ENCODE data around the gene TRAT1. TPM values are rescaled to one million over a fixed set of nuclear protein-coding genes. Genes with fewer than 3 reads are reported as not detected.

Gene TRAT1
- total RNA-seq, 2 experiments from 2014 or later, result 82.6 to 88.8 TPM

GRCh38 chr3:108887777-108888176 is 65.2 kb downstream of the TRAT1 start:
- ChIA-PET POLR2A (no interaction called here), CTCF (interaction anchor here (0.6 kb wide), 1 partner anchor 295 kb away, joined by 4 read pairs; no protein-coding TSS in a partner anchor)
- Histone ChIP-seq H3K36me3 (ENCODE audit: insufficient read depth, low read length) (no peaks in the 10 kb centered on the region), H3K4me3 (ENCODE audit: low read length) (no peak overlapping the region), H3K27me3 (ENCODE audit: control insufficient read depth in 1 of 2, insufficient read depth in 2 of 2, low read length in 2 of 2) (no peaks in the 10 kb centered on the region), H3K4me1 (ENCODE audit: insufficient read depth, low read length) (no peaks in the 10 kb centered on the region), H3K9me3 (ENCODE audit: control insufficient read depth in 1 of 2, insufficient read depth in 1 of 2, low read length in 2 of 2) (no peaks in the 10 kb centered on the region), H3K27ac (ENCODE audit: low read depth in 1 of 2, low read length in 2 of 2) (no peak overlapping the region)
- ATAC-seq (ENCODE audit: poor library complexity), result no peak
- H3K36me3 Mint-ChIP-seq (ENCODE audit: low read depth), result no peaks in the 10 kb centered on the region
- peaks cover 12% of the 10 kb centered on the region for H3K4me1 Mint-ChIP-seq (ENCODE audit: low read depth)
- H3K9me3 Mint-ChIP-seq, result no peaks in the 10 kb centered on the region
- H3K27ac Mint-ChIP-seq, result no peak overlapping the region
- no peak for TF ChIP-seq CTCF (IDR thresholded peaks at IDR 0.05)
- H3K4me3 Mint-ChIP-seq, result no peak overlapping the region
- intact Hi-C loops (cut with DNase I, micrococcal nuclease), result no loop called here
- H3K27me3 Mint-ChIP-seq, result no peaks in the 10 kb centered on the region
- no peak for DNase-seq

- no peak for TF ChIP-seq CTCF (IDR thresholded peaks at IDR 0.05)
- intact Hi-C loops (cut with DNase I, micrococcal nuclease), result no loop called here
- H3K36me3 ChIP-seq (ENCODE audit: insufficient read depth, low read length), result no peaks in the 10 kb centered on the region
- H3K36me3 Mint-ChIP-seq (ENCODE audit: low read depth), result no peaks in the 10 kb centered on the region
- ChIA-PET POLR2A (no interaction called here), CTCF (no interaction called here)
- no peak overlapping the region for H3K4me3 Mint-ChIP-seq
- H3K9me3 Mint-ChIP-seq, result no peaks in the 10 kb centered on the region
- no peaks in the 10 kb centered on the region for H3K9me3 ChIP-seq (ENCODE audit: control insufficient read depth in 1 of 2, insufficient read depth in 1 of 2, low read length in 2 of 2)
- no peaks in the 10 kb centered on the region for H3K4me1 ChIP-seq (ENCODE audit: insufficient read depth, low read length)
- H3K27me3 Mint-ChIP-seq, result no peaks in the 10 kb centered on the region
- no peak overlapping the region for H3K27ac ChIP-seq (ENCODE audit: low read depth in 1 of 2, low read length in 2 of 2)
- H3K4me3 ChIP-seq (ENCODE audit: low read length), result no peak overlapping the region
- no peaks in the 10 kb centered on the region for H3K27me3 ChIP-seq (ENCODE audit: control insufficient read depth in 1 of 2, insufficient read depth in 2 of 2, low read length in 2 of 2)
- no peaks in the 10 kb centered on the region for H3K4me1 Mint-ChIP-seq (ENCODE audit: low read depth)
- H3K27ac Mint-ChIP-seq, result no peak overlapping the region
- DNase-seq (no peak), ATAC-seq (ENCODE audit: poor library complexity) (no peak)
These were observed 69.2 kb downstream of the TRAT1 start for GRCh38 chr3:108891833-108892232.

GRCh38 chr3:108894981-108895380 is 72.4 kb downstream of the TRAT1 start:
- Mint-ChIP-seq H3K27ac (no peak overlapping the region), H3K27me3 (no peaks in the 10 kb centered on the region), H3K4me3 (no peak overlapping the region), H3K4me1 (ENCODE audit: low read depth) (no peaks in the 10 kb centered on the region), H3K9me3 (no peaks in the 10 kb centered on the region), H3K36me3 (ENCODE audit: low read depth) (no peaks in the 10 kb centered on the region)
- DNase-seq, result no peak
- Histone ChIP-seq H3K27ac (ENCODE audit: low read depth in 1 of 2, low read length in 2 of 2) (no peak overlapping the region), H3K36me3 (ENCODE audit: insufficient read depth, low read length) (no peaks in the 10 kb centered on the region), H3K27me3 (ENCODE audit: control insufficient read depth in 1 of 2, insufficient read depth in 2 of 2, low read length in 2 of 2) (no peaks in the 10 kb centered on the region), H3K4me1 (ENCODE audit: insufficient read depth, low read length) (no peaks in the 10 kb centered on the region), H3K4me3 (ENCODE audit: low read length) (no peak overlapping the region), H3K9me3 (ENCODE audit: control insufficient read depth in 1 of 2, insufficient read depth in 1 of 2, low read length in 2 of 2) (no peaks in the 10 kb centered on the region)
- TF ChIP-seq CTCF (IDR thresholded peaks at IDR 0.05), result no peak
- POLR2A ChIA-PET, result no interaction called here
- ATAC-seq (ENCODE audit: poor library complexity), result no peak
- CTCF ChIA-PET, result interaction anchor here (1.5 kb wide), 1 partner anchor 20 kb away, joined by 3 read pairs; no protein-coding TSS in a partner anchor
- intact Hi-C loops (cut with DNase I, micrococcal nuclease), result no loop called here

Data from CD4-positive, alpha-beta T cell (primary cell).